HG03025 (cell line): ENCODE results near the gene SSUH2.
"Not testable (repeated sequence)": the region's sequence is repeated elsewhere in the genome, so short reads cannot be mapped to it uniquely, and the experiment has no call there.

Source experiments
- ATAC-seq: cut with Tn5 transposase; IDR thresholded peaks from one replicate; pipeline ENCODE4 v1.9.1; 2021; ENCODE audit warnings: mild to moderate bottlenecking, moderate library complexity; ENCODE audit not compliant: unreplicated experiment, low FRiP score

Gene SSUH2

DNA sequence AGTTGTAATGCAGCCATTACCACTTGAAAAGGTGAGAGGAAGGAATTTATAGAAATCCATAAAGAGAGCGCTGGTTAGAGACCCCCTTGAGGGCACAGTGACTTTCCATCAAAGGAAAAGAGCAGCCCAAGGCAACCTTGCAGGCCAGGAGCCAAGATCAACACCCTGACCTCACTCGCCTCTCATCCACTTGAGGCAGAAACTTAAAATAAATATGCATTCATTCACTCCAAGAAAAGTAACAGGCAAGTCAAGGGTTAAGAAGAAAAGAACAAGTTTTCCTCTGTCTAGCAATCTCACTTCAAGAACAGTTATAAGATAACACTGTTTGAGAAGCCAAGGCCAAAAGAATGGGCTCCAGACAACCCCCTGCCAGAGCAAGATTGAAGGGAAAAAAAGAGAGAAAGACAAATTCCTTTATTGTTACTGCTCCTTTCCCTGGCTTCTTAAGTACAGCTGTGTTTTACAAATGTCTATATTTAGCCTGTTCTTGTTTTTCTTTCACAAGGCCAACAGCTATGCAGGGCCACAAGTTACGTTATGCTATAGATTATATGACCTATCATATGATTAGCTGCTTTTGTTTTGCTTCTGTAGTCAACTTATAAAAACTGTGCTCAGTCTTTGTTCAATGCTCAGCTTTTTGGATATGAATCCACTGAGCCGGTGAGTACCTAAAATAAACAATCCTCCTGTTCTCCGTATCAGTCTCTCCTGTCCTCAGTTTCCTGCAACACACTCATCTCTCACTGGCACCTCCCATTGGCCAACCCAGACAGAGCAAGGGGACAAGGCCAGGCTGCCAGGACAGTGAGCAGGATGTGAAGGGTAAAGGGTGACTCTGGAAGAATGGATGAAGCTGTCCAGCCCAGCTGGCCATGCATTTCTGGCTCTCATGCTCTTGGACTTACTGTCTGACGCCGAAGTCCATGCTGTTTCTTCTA is 15.8 kb upstream of the SSUH2 start:
- no peak for ATAC-seq

GRCh38 chr3:8659242-8659641 is 14.6 kb upstream of the SSUH2 start:
- no peak for ATAC-seq

- peak; percentile 86 for ATAC-seq
Measured at GRCh38 chr3:8658306-8659212, 14.0 kb upstream of the SSUH2 start.

DNA sequence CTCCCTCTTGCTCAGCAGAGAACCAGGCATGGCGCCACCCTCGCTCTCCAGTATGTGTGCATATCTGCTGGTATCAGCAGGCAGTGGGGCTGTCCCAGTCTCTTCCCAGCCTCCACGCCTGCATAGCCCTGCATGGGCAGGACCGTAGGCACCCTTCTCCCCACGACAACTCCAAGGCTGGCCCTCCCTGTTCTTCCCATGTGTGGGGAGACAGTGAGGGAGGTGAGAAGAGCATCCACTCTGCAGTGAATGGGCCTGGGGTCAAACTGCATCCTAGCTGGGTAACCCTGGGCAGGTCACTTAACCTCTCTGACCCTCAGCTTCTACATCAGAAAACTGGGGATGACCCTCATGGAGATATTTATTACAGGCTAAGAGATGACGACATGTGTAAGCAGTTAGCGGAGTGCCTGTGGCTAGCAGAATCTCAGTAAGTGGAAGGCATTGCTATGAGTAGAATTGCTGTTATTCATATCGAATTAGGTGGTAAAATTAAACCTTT is 13.3 kb upstream of the SSUH2 start:
- peak; percentile 27 for ATAC-seq

- ATAC-seq: no peak
Measured at GRCh38 chr3:8656240-8656639, 11.6 kb upstream of the SSUH2 start.

DNA sequence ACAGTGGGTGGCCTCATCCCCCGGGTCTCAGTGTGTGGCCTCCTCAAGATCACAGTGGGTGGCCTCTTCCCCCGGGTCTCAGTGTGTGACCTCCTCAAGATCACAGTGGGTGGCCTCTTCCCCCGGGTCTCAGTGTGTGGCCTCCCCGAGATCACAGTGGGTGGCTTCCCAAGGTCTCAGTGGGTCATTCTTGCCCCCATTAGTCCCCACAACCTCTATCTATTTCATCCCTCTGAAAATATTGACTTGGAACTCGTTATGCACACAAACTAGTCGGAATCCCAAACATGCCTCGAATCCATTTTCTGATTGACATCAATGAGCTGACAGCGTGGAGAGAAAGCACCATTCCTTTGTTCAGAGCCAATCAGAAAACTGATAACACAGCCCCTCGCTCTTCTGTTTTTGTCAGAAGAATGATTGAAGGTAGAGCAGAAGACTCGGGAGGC is 10.8 kb upstream of the SSUH2 start:
- ATAC-seq: no peak

- not testable (repeated sequence) for ATAC-seq
Measured at GRCh38 chr3:8654572-8655329, 10.2 kb upstream of the SSUH2 start.

GRCh38 chr3:8653800-8654408 is 9.3 kb upstream of the SSUH2 start:
- no peak for ATAC-seq

DNA sequence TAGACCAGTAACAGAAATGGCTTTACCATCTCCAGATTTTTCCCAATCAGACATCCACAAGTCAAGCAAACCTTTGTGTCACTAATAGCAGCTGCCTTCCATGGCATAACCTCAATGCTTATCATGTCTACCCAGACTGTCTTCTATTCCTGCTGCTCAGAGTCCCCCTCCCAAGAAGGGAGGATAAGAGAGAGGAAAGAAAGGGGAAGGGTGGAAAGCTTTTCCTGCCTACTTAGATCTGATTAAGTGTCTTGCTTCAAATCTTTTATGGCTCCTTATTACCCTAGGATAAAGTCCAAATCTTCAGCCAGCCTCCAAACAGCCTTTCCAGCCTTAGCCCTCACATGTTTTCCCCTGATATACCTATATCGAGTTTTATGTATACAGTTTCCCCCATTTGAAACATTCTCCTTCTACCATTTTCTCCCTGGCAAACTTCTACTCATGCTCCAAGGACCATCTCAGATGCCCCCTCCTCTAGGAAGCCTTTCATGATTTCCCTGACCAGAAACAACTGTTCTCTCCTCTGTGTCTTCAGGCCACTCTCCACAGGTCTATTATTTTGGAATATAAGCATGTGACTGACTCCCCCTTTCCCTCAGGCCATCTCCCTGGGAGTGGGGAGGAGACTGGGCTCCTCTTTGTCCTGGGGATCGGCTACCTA is 7.9 kb upstream of the SSUH2 start:
- ATAC-seq: no peak

GRCh38 chr3:8651418-8652323 is 7.1 kb upstream of the SSUH2 start:
- ATAC-seq: no peak

- no peak for ATAC-seq
Measured at GRCh38 chr3:8650583-8651416, 6.2 kb upstream of the SSUH2 start.

DNA sequence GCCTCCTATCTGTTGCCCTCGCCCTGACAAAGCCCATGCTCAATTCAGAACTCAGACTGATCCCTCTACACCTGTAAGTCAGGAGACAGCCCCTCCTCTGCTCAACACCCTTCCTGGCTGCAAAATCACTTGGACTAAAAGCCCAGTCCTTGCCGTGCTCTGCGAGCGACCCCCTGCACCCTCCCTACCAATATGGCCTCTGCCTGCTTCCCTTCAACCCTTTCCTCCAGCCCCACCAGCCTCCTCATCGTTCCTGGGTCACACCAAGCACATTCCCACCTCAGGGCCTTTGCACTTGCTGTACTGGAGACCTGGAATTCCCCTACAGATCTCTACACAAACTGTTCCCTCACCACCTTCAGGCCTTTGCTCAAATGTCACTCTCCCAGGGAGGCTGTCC is 5.2 kb upstream of the SSUH2 start:
- ATAC-seq: no peak

GRCh38 chr3:8648909-8649741 is 4.5 kb upstream of the SSUH2 start:
- no peak for ATAC-seq

DNA sequence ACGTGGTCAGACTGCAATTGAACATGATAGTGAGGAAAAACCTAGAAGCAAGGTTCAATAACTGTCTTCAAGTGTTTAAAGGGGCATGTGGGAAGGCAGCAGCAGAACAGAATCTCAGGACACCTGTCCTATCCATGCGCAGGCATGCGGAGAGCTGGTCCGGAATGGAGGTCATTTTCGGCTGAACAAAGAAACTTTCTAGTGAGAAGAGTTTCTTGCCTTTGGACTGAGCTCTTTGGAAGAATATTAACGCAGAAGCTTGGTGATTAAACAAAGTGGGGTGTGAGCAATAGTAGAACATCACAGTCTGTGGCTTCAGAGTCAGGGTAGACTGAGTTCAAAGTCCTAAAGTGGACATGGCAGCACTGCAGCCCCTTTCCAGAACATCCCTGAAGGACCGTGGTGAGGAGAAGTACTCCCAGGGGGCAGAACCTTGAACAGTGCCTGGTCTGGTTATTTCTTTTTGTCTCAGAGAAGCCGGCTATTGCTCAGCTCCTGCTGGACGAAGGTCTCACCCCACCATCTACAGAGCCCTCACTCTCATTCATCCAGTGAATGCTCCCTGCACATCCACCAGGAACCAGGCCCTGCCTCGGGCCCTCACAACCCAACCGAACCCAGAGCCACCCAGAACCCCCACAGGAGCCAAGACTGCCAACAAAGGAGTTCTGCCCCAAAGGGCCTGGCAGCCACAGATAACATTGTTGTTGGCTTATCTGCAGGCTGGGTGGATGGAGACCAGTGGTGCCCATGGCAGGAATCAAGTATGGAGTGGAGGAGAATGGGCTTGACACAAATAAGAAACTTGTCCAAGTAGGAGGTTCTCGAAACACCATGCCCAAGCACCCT is 2.8 kb upstream of the SSUH2 start:
- ATAC-seq: no peak

GRCh38 chr3:8646313-8646938 is 1.8 kb upstream of the SSUH2 start:
- no peak for ATAC-seq
